ENCODE results near the gene CLINT1. TPM values are rescaled to one million over a fixed set of nuclear protein-coding genes. Genes with fewer than 3 reads are reported as not detected.

CLINT1 gene
- total RNA-seq, 1 donor from 2014 or later, result 79.2 TPM

GRCh38 chr5:157900644-157901043, 41.7 kb upstream of the CLINT1 start:
- no peaks in the 10 kb centered on the region for H3K36me3 ChIP-seq
- no peaks in the 10 kb centered on the region for H3K4me1 ChIP-seq
- no peak overlapping the region for H3K27ac ChIP-seq
- H3K4me3 ChIP-seq, result no peak overlapping the region
- H3K9me3 ChIP-seq, result no peaks in the 10 kb centered on the region
- ATAC-seq (no peak), DNase-seq (no peak)
- no peaks in the 10 kb centered on the region for H3K27me3 ChIP-seq (ENCODE audit: low read depth)
- TF ChIP-seq CTCF (IDR thresholded peaks at IDR 0.05), result no peak
- intact Hi-C loops (cut with DNase I), result no loop called here

DNA sequence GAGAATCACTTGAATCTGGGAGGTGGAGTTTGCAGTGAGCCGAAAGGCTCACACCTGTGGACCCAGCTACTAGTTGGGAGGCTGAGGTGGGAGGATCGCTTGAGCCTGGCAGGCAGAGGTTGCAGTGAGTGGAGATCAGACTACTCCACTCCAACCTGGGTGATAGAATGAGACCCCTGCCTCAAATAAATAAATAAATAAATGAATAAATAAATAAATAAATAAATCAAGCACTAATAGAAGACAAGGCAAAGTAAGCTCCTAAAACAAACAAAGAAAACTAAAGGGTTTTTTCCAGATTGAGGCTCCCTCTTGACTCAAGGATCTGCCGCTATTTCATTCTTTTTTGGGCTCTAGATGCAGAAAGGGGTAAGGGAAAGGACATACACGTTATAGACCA, 34.7 kb upstream of the CLINT1 start:
- DNase-seq (no peak), ATAC-seq (no peak)
- Histone ChIP-seq H3K27ac (no peak overlapping the region), H3K36me3 (no peaks in the 10 kb centered on the region), H3K4me1 (no peaks in the 10 kb centered on the region), H3K4me3 (no peak overlapping the region), H3K9me3 (no peaks in the 10 kb centered on the region), H3K27me3 (ENCODE audit: low read depth) (no peaks in the 10 kb centered on the region)
- intact Hi-C loops (cut with DNase I), result no loop called here
- TF ChIP-seq CTCF (IDR thresholded peaks at IDR 0.05), result no peak

DNA sequence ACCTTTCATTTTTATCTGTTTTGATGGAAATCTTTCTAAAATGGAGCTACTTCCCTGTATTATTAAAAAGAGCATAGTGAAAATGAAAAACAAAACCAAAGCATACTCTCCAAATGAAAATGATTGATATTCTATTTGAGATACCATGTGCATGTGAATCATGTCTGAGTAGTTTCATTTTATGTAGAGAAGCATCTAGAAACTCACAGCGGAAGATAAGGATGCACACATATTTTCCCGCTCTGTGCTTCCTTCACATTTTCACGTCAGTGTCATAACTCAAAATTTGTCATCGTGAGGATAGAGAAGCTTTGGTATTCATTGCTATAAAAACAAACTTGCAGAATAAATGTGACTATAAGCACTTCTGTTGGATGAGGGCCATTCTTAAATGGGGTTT, 34.0 kb upstream of the CLINT1 start:
- intact Hi-C loops (cut with DNase I), result no loop called here
- Histone ChIP-seq H3K9me3 (no peaks in the 10 kb centered on the region), H3K4me1 (no peaks in the 10 kb centered on the region), H3K36me3 (no peaks in the 10 kb centered on the region), H3K27me3 (ENCODE audit: low read depth) (no peaks in the 10 kb centered on the region), H3K4me3 (no peak overlapping the region), H3K27ac (no peak overlapping the region)
- DNase-seq (no peak), ATAC-seq (no peak)
- no peak for TF ChIP-seq CTCF (IDR thresholded peaks at IDR 0.05)

DNA sequence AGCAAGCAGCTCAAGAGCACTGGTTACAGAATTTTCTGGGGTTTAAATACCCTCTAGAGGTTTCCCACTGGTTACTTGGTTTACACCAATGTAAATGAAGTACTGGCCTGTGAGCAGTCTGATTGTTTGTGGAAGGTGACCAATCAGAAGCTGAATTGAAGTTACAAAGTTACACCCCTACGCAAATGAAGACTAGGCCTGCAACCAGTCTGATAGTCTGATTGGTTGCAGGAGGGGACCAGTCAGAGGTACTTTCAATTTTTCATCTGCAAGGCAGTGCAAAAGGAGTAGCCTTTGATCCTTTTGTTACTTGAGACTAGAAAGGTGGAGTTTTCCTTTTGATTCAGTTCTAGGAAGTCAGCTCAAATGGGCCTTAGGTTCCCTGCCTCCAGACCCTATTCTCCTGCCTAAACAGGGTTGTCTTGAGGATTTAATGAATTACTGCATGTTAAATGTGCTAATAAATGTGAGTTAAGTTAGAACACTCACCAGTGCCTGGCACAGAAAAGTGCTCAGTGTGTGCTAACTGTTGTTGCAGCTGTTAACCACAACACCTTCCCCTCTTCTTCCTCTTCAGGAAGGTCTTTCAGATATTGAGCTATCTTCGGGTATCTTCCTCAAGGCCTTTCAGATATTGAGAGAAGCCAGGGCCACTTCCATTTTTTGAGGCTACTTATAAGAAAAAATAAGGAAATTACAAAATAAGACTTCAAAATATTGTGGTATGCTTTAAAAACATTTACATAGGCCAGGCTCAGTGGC, 32.1 kb upstream of the CLINT1 start:
- Histone ChIP-seq H3K4me1 (no peaks in the 10 kb centered on the region), H3K36me3 (no peaks in the 10 kb centered on the region), H3K9me3 (no peaks in the 10 kb centered on the region), H3K4me3 (no peak overlapping the region), H3K27ac (no peak overlapping the region), H3K27me3 (ENCODE audit: low read depth) (no peaks in the 10 kb centered on the region)
- ATAC-seq (no peak), DNase-seq (no peak)
- intact Hi-C loops (cut with DNase I), result no loop called here
- TF ChIP-seq CTCF (IDR thresholded peaks at IDR 0.05), result no peak

DNA sequence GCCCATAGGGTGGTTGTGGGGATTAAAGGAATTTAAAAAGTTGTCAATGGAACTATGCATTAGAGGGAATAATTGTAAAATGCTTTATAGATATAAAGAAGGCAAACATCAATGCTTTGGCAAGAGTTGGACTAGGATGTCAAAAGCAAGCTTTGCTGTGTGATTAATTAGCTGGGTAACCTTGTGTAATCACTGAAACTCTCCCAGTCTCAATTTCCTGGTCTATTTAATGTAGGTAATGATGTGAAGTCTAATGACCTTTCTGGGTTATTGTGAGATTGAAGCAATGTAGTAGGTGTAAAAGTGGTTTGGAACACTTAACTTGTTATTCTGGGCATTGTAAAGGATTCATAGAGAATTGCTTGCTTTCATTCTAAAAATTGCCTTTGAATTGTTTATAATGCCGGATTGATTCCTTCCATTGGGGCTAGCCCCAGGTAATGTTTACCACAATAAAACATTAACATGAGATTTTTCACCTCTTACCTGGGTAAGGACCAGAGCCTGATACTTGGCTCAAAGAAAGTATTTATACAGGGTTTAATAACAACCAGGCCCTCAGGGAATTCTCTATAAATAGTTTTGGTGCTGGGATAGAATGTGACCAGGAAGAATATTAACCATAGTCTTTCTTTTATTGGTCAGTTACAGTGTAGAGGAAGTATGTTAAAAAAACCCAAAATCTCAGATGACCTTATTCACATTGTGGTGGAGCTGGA, 30.0 kb upstream of the CLINT1 start:
- Histone ChIP-seq H3K36me3 (no peaks in the 10 kb centered on the region), H3K27ac (no peak overlapping the region), H3K9me3 (no peaks in the 10 kb centered on the region), H3K4me3 (no peak overlapping the region), H3K27me3 (ENCODE audit: low read depth) (no peaks in the 10 kb centered on the region), H3K4me1 (no peaks in the 10 kb centered on the region)
- DNase-seq (no peak), ATAC-seq (no peak)
- intact Hi-C loops (cut with DNase I), result no loop called here
- no peak for TF ChIP-seq CTCF (IDR thresholded peaks at IDR 0.05)
